Esophagus (tissue), 2 donors: ENCODE data around the gene MAB21L2. TPM values are rescaled to one million over a fixed set of nuclear protein-coding genes. Genes with fewer than 3 reads are reported as not detected.

Experiments used
- H3K27ac ChIP-seq, 2 donors: one replicate each; pipeline ENCODE4 v1.5.1; 2013; ENCODE audit warnings: low read depth in 2 of 2, mild to moderate bottlenecking in 2 of 2, inconsistent platforms in 1 of 2, low read length in 1 of 2, moderate library complexity in 1 of 2
- H3K27me3 ChIP-seq, 2 donors: one replicate each; pipeline ENCODE4 v1.6.1; 2013; ENCODE audit warnings: low read length in 2 of 2, control low read depth in 1 of 2, mild to moderate bottlenecking in 1 of 2; ENCODE audit not compliant: insufficient read depth in 2 of 2, control insufficient read depth in 1 of 2
- H3K36me3 ChIP-seq, 2 donors: one replicate each; pipeline ENCODE4 v1.6.1; 2013; ENCODE audit warnings: low read length in 1 of 2; ENCODE audit not compliant: control insufficient read depth in 2 of 2, insufficient read depth in 2 of 2
- H3K4me1 ChIP-seq, 2 donors: one replicate each; pipeline ENCODE4 v1.6.1; 2013; ENCODE audit warnings: low read length in 1 of 2; ENCODE audit not compliant: control insufficient read depth in 2 of 2, insufficient read depth in 2 of 2
- H3K4me3 ChIP-seq, 2 donors: one replicate each; pipeline ENCODE4 v1.5.1; 2013; ENCODE audit warnings: low read length in 2 of 2, mild to moderate bottlenecking in 2 of 2, low read depth in 1 of 2, moderate library complexity in 1 of 2
- H3K9me3 ChIP-seq, 2 donors: one replicate each; pipeline ENCODE4 v1.6.1; 2013; ENCODE audit warnings: mild to moderate bottlenecking in 2 of 2, low read depth in 1 of 2, low read length in 1 of 2, moderate library complexity in 1 of 2; ENCODE audit not compliant: control insufficient read depth in 2 of 2, insufficient read depth in 1 of 2
- WGBS, 2 donors: extraction: QIAGEN DNeasy Blood & Tissue Kit; methylation state at CpG; one replicate each; pipeline ENCODE4 v1.1.7; 2013; 5-methylcytosine and 5-hydroxymethylcytosine counted together
- polyA plus RNA-seq, 2 donors: library from polyadenylated mRNA; stranded (reverse); fragments of 200-250 nt; gene quantifications; one replicate each; pipeline ENCODE4 v1.2.3, GENCODE V29; 2013
- donor health status: healthy with polysubstance abuse.
- donor health status: Bipolar disorder and iron deficiency.

MAB21L2 gene
- polyA plus RNA-seq, 2 donors, result 0.49 to 0.73 TPM

DNA sequence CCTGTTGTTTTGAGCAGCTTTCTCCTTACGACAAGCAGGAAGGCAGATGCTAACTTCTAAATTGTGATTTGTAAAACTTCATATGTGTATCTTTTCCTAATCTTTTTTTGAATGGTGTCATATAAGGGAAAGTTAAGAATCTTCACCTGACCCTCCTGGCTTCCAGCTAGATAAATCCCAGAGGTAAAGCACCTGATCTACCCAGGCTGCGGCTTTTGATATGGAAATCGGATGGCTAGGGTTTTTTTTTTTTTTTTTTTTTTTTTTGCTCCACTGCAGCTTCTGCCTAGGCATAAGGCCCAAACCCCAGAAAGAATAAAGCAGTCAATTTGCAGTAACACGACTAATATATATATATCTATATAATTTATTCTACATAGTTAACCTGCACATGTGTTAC, 10.0 kb downstream of the MAB21L2 start:
- H3K4me3 ChIP-seq, result no peak overlapping the region
- peaks cover 0 to 2% of the 10 kb centered on the region in 2 donors for H3K36me3 ChIP-seq
- H3K27me3 ChIP-seq, result no peaks in the 10 kb centered on the region
- WGBS, 2 donors, result 91 to 96% methylated on average over 4 of the region's 4 CpGs
- no peaks in the 10 kb centered on the region for H3K4me1 ChIP-seq
- no peak overlapping the region for H3K27ac ChIP-seq
- no peaks in the 10 kb centered on the region for H3K9me3 ChIP-seq

DNA sequence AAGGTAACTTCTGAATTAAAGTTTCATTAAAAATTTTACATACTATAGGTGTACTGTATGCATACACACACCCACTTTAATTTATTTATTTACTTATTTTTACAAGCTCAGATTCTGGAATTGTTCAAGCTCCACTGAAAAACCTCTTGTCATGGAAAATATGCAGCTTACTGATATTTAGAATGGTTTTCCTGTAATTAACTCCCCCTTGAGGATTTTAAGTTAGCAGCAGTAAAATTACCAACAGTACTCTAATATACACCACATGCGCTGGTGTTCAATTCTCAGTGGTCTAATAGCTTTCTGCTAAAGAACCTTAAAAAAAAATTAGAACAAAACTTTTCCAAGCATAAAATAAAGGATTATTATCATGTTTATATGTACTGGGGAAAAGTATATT, 12.0 kb downstream of the MAB21L2 start:
- Histone ChIP-seq H3K27me3 (no peaks in the 10 kb centered on the region), H3K4me1 (no peaks in the 10 kb centered on the region), H3K4me3 (no peak overlapping the region), H3K36me3 (peaks cover 0 to 2% of the 10 kb centered on the region in 2 donors), H3K27ac (no peak overlapping the region), H3K9me3 (no peaks in the 10 kb centered on the region)
- 84 to 93% methylated on average over 1 of the region's 1 CpG for WGBS, 2 donors

DNA sequence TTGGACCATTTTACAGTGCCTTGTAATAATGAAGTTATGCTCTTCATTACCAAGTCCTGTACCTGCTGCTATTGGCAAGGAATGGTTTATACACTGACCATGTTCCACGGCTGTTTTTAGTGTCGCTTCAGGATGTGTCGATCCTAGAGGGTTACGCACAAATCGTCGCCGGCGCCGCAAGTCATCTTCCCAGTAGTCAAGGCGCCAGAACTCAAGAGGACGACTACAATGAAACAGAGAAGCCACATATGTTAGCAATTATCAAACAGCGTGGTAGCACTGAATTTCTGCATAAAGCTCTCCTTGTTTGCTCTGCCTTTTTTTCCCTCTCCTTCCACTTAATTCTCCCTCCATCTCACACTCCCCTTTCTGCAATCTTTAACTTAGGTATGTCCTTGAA, 17.0 kb downstream of the MAB21L2 start:
- Histone ChIP-seq H3K27me3 (no peaks in the 10 kb centered on the region), H3K27ac (no peak overlapping the region), H3K4me3 (no peak overlapping the region), H3K36me3 (no peaks in the 10 kb centered on the region), H3K4me1 (no peaks in the 10 kb centered on the region), H3K9me3 (no peaks in the 10 kb centered on the region)
- 93 to 97% methylated on average over 12 of the region's 12 CpGs for WGBS, 2 donors

DNA sequence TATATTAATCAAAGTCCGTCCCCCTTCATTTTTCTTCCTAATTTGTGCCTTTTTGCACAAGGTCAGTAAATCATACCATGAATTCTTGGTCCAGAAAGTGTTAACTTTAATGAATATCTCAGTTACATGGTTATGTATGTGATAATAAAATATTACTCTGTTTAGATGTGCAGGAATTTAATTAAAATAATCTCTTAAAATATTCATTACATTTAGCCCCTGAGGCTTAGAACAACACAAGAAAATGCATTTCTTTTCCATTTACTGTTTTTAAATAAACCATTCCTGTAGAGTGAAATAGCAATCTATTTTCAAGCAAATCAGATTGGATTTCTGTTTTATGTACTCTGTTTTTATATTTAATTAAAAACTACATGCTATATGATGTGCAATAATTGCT, 17.6 kb downstream of the MAB21L2 start:
- Histone ChIP-seq H3K9me3 (no peaks in the 10 kb centered on the region), H3K4me1 (no peaks in the 10 kb centered on the region), H3K4me3 (no peak overlapping the region), H3K27ac (no peak overlapping the region), H3K36me3 (no peaks in the 10 kb centered on the region), H3K27me3 (no peaks in the 10 kb centered on the region)
- 93 to 98% methylated on average over 1 of the region's 1 CpG for WGBS, 2 donors

DNA sequence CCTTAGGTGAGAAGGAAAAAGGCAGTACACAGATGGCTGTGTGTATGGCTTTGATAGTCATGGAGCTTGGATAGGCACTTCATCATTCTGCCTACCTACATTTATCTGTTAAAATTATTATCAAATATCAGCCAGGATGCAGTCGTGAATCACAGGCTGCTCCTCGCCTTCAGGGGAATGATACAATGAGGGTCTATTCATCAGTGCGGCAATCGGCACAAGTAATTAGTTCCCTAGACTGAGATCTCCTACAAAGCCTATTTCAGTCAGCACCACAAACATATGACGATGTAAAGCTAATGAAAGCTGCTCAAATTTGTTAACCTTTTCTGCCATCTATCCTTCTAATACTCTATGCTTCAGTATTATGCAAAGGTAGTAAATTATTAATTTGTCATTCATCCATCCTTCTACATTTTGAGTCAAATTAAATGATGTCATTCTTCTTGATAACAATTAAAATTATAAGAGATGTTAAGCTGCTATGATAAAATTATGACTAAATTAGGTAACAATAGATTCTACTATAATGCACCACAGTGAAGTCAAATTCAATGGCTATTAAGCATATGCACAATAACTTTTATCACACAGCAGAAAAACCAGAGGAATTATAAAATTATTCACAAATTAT, 19.0 kb downstream of the MAB21L2 start:
- Histone ChIP-seq H3K9me3 (no peaks in the 10 kb centered on the region), H3K4me1 (no peaks in the 10 kb centered on the region), H3K27ac (no peak overlapping the region), H3K36me3 (no peaks in the 10 kb centered on the region), H3K4me3 (no peak overlapping the region), H3K27me3 (no peaks in the 10 kb centered on the region)
- 89 to 90% methylated on average over 5 of the region's 5 CpGs for WGBS, 2 donors

DNA sequence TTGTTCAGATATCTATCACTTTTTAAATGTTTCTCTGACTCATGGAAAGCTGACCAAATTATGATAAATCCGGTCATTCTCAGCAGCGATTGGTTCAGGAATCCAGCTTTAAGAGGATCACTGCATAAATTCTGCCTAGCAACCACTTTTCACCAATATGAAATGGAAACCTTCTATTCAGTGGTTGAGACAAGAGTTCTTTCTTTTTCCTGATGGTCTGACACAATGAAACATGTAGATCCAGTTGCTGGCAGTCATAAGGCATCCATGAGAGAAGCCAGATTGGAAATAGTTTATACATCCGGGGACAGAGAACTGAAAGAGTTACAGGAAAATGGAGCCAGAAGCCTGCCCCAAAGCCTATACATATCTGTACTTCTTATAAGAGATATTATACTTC, 27.2 kb downstream of the MAB21L2 start:
- Histone ChIP-seq H3K27ac (no peak overlapping the region), H3K4me3 (no peak overlapping the region), H3K27me3 (no peaks in the 10 kb centered on the region), H3K9me3 (no peaks in the 10 kb centered on the region), H3K36me3 (no peaks in the 10 kb centered on the region), H3K4me1 (no peaks in the 10 kb centered on the region)
- 92 to 94% methylated on average over 3 of the region's 3 CpGs for WGBS, 2 donors

DNA sequence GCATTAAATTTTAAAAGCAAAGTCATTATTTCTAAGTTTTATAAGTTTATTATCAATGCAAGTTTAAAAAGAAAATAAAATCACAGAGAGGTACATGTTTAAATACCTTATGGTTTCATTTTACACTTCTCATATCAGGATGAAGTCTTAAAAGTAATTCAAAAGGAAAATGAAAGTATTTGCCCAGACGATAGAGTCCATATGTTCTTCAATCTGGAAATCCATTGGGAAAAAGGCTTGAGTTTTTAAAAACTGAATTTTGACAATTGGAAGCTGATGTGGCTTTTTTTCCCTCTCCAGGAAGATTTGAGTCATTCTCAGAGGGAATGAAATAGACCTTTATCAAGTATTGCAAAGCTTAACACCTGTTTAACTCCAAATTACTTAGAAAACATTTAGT, 37.1 kb downstream of the MAB21L2 start:
- H3K4me1 ChIP-seq, result no peaks in the 10 kb centered on the region
- H3K9me3 ChIP-seq, result no peaks in the 10 kb centered on the region
- no peak overlapping the region for H3K4me3 ChIP-seq
- H3K27me3 ChIP-seq, result no peaks in the 10 kb centered on the region
- no peaks in the 10 kb centered on the region for H3K36me3 ChIP-seq
- H3K27ac ChIP-seq, result no peak overlapping the region
- WGBS, 2 donors, result 31 to 37% methylated on average over 1 of the region's 1 CpG

DNA sequence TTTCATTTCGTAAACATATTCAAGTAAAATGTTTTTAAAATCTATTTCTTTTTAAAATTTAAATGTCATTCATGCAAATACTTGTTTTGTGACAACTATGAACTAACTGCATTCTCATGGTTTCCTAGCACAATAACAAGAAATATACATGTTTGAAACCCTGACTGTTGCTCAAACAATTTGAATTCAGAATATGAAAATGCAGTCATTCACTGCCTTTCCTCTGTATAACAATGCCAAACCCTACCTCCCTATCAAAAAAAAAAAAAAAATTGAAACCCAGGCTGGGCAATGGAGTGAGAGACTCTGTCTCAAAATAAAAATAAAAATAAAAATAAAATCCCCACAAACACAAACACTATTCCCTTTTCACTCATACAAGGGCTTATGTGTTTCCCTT, 42.1 kb downstream of the MAB21L2 start:
- Histone ChIP-seq H3K4me1 (no peaks in the 10 kb centered on the region), H3K27me3 (no peaks in the 10 kb centered on the region), H3K36me3 (no peaks in the 10 kb centered on the region), H3K4me3 (no peak overlapping the region), H3K9me3 (no peaks in the 10 kb centered on the region), H3K27ac (no peak overlapping the region)
- WGBS, 2 donors, result 95 to 100% methylated on average over 1 of the region's 1 CpG

DNA sequence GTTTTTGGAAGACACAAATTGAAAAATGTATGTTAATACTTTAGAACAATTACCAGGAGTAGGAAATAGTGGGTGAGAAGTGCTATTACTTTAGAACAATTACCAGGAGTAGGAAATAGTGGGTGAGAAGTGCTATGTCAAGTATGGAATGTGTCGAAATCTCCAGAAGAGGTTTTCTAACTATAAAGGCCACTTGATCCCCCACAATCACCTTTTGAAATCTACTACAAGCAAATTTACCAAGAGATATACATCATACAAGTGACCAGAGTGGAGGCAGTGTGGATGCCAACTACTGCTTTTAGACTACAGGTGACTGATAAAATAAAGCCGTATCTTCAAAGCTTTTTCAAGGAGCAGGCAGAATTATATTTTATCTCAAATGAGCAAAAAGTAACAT, 43.1 kb downstream of the MAB21L2 start:
- Histone ChIP-seq H3K27me3 (no peaks in the 10 kb centered on the region), H3K36me3 (no peaks in the 10 kb centered on the region), H3K4me3 (no peak overlapping the region), H3K27ac (no peak overlapping the region), H3K4me1 (no peaks in the 10 kb centered on the region), H3K9me3 (no peaks in the 10 kb centered on the region)
- WGBS, 2 donors, result 89 to 95% methylated on average over 2 of the region's 2 CpGs

DNA sequence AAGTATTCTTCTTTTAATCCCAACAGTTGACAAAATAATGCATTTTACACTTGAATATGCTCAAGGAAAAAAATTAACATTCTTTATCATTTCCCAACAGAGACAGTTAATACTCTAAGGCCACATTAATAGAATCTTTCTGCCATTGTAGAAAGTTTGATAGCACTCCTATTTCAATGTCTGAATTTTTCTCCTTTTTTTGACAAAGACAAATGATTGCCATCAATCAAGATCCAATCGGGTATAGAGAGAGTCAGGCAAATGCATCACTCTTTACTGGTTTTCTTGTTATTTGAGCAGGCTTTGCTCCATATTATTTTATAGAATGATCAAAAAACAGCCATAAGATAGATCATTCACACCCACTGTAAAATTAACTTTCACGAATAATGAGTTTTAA, 46.1 kb downstream of the MAB21L2 start:
- H3K36me3 ChIP-seq, result no peaks in the 10 kb centered on the region

More for the DNA sequence above, 46.1 kb downstream of the MAB21L2 start:
- Histone ChIP-seq H3K27me3 (no peaks in the 10 kb centered on the region), H3K27ac (no peak overlapping the region), H3K4me3 (no peak overlapping the region), H3K4me1 (no peaks in the 10 kb centered on the region), H3K9me3 (no peaks in the 10 kb centered on the region)
- WGBS, 2 donors, result 90 to 91% methylated on average over 2 of the region's 2 CpGs
